Cardiac muscle cell (in vitro differentiated cells and primary cell): Measurements from ENCODE around the gene DLST. TPM values are rescaled to one million over a fixed set of nuclear protein-coding genes. Genes with fewer than 3 reads are reported as not detected.

Source experiments
- DNase-seq, 2 donors: peaks; one replicate each; pipeline versions ENCODE4 v3.0.0 to v3.0.0-alpha.2; 2010 to 2017; ENCODE audit warnings: low read depth in 1 of 2, low spot score in 1 of 2
- H3K27ac ChIP-seq: fragments of 200-600 bp; sonication (generic); 2 replicates; pipeline ENCODE4 v1.5.1; 2016
- H3K27me3 ChIP-seq: fragments of 200-600 bp; sonication (generic); 2 replicates; pipeline ENCODE4 v1.6.0; 2016; ENCODE audit warnings: control low read depth
- H3K36me3 ChIP-seq: fragments of 200-600 bp; sonication (generic); 2 replicates; pipeline ENCODE4 v1.5.1; 2016; ENCODE audit warnings: control low read depth
- H3K4me1 ChIP-seq: fragments of 200-600 bp; sonication (generic); 2 replicates; pipeline ENCODE4 v1.8.1; 2017; ENCODE audit warnings: low read depth, mild to moderate bottlenecking, mixed run types
- H3K4me3 ChIP-seq: fragments of 200-600 bp; sonication (generic); 2 replicates; pipeline ENCODE4 v1.5.1; 2016; ENCODE audit warnings: mild to moderate bottlenecking
- H3K9me3 ChIP-seq: fragments of 200-600 bp; sonication (generic); 2 replicates; pipeline ENCODE4 v1.5.1; 2017; ENCODE audit warnings: low read depth, mild to moderate bottlenecking, control low read depth
- polyA plus RNA-seq: library from polyadenylated mRNA; unstranded; fragments of >200 nt; fragmentation: Nextera tagmentation; extraction: Ambion mirVana; gene quantifications from 2 replicates; pipeline ENCODE4 v1.2.1, GENCODE V29; 2016
- total RNA-seq: library from RNA; depleted of rRNA; stranded (reverse); fragments of >200 nt; gene quantifications from 2 replicates; pipeline ENCODE4 v1.2.3, GENCODE V29; 2016
- TF ChIP-seq, protein P1 (sequence below): IDR thresholded peaks from 2 replicates; pipeline ENCODE4 v1.5.1; 2012; ENCODE audit warnings: low read depth, mild to moderate bottlenecking, low read length

Gene DLST
- total and polyA plus RNA-seq, 2 experiments from 2014 or later, result 10.0 to 63.7 TPM

GRCh38 chr14:74952180-74952665, 70.5 kb downstream of the DLST start:
- Histone ChIP-seq H3K4me1 (peaks cover 42% of the 10 kb centered on the region), H3K27ac (no peak overlapping the region), H3K9me3 (no peaks in the 10 kb centered on the region), H3K4me3 (no peak overlapping the region), H3K27me3 (no peaks in the 10 kb centered on the region), H3K36me3 (no peaks in the 10 kb centered on the region)
- no peak for DNase-seq
- TF ChIP-seq, protein P1, sequence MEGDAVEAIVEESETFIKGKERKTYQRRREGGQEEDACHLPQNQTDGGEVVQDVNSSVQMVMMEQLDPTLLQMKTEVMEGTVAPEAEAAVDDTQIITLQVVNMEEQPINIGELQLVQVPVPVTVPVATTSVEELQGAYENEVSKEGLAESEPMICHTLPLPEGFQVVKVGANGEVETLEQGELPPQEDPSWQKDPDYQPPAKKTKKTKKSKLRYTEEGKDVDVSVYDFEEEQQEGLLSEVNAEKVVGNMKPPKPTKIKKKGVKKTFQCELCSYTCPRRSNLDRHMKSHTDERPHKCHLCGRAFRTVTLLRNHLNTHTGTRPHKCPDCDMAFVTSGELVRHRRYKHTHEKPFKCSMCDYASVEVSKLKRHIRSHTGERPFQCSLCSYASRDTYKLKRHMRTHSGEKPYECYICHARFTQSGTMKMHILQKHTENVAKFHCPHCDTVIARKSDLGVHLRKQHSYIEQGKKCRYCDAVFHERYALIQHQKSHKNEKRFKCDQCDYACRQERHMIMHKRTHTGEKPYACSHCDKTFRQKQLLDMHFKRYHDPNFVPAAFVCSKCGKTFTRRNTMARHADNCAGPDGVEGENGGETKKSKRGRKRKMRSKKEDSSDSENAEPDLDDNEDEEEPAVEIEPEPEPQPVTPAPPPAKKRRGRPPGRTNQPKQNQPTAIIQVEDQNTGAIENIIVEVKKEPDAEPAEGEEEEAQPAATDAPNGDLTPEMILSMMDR, result no peak

DNA sequence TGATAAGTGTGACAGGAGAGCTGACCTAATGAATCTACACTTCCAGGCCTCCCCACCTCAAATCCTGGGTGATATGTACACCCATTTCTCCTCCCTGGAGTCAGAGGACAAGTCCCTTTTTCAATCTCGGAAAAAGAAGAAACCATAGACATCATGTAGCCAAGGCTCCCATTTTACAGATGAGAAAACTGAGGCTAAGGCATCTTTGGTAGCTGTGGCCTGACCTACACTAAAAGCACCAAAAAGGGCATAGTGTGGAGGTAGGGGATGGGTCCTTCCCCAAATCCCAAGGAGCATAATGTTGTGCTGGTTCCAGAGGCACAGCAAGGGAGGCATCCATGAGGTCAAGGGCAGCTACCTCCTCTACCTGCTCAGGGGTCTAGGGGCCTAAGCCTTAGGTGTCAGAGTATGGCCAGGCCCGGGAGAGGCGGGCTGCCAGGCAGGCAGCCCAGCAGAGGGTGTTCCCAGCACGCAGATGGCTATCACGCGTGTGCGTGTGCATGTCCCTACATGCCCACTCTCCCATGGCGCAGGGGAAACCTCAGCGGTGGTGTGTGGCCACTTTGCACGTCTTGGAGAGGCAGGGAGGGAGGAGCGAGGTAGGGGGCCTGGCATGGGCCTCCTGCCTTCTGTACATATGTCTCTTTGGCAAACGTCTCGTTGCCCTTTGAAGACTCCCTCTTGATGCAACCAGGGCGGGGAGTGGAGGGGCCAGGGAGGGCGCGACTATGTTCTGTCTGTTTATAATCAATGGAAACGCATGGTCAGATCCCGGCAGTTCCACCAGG, 71.2 kb downstream of the DLST start:
- Histone ChIP-seq H3K4me3 (no peak overlapping the region), H3K27me3 (no peaks in the 10 kb centered on the region), H3K36me3 (no peaks in the 10 kb centered on the region), H3K4me1 (peaks cover 42% of the 10 kb centered on the region), H3K9me3 (no peaks in the 10 kb centered on the region), H3K27ac (no peak overlapping the region)
- TF ChIP-seq, protein P1, result no peak
- DNase-seq, result no peak

Other genes starting within 250 kb of the DLST start
- 14.9 and 28.9 TPM in 2 replicates for gene AREL1, start 168.8 kb upstream of the DLST start, total RNA-seq
- gene AREL1, start 168.8 kb upstream of the DLST start, polyA plus RNA-seq, result 12.9 and 19.2 TPM in 2 replicates
- gene FCF1, start 168.8 kb upstream of the DLST start, total RNA-seq, result 21.9 and 23.9 TPM in 2 replicates
- gene FCF1, start 168.8 kb upstream of the DLST start, polyA plus RNA-seq, result 15.9 and 18.1 TPM in 2 replicates
- 24.5 and 50.2 TPM in 2 replicates for gene YLPM1, start 118.6 kb upstream of the DLST start, total RNA-seq
- gene YLPM1, start 118.6 kb upstream of the DLST start, polyA plus RNA-seq, result 31.6 and 39.6 TPM in 2 replicates
- not detected in 2 replicates for gene PROX2, start 5.8 kb upstream of the DLST start, total RNA-seq
- 0.06 and 0.75 TPM in 2 replicates for gene PROX2, start 5.8 kb upstream of the DLST start, polyA plus RNA-seq
- gene RPS6KL1, start 41.3 kb downstream of the DLST start, total RNA-seq, result 7.6 and 15.1 TPM in 2 replicates
- gene RPS6KL1, start 41.3 kb downstream of the DLST start, polyA plus RNA-seq, result 9.3 and 9.8 TPM in 2 replicates
- 14.2 and 18.1 TPM in 2 replicates for gene PGF, start 73.7 kb downstream of the DLST start, total RNA-seq
- 23.5 and 24.6 TPM in 2 replicates for gene PGF, start 73.7 kb downstream of the DLST start, polyA plus RNA-seq
- 57.3 and 69.5 TPM in 2 replicates for gene EIF2B2, start 121.0 kb downstream of the DLST start, total RNA-seq
- gene EIF2B2, start 121.0 kb downstream of the DLST start, polyA plus RNA-seq, result 76.7 and 92.9 TPM in 2 replicates
- gene MLH3, start 169.6 kb downstream of the DLST start, total RNA-seq, result 13.6 and 21.7 TPM in 2 replicates
- 24.4 and 30.8 TPM in 2 replicates for gene MLH3, start 169.6 kb downstream of the DLST start, polyA plus RNA-seq
- gene ACYP1, start 182.1 kb downstream of the DLST start, total RNA-seq, result 28.7 and 41.3 TPM in 2 replicates
- gene ACYP1, start 182.1 kb downstream of the DLST start, polyA plus RNA-seq, result 61.5 and 86.7 TPM in 2 replicates
- gene ZC2HC1C, start 187.7 kb downstream of the DLST start, total RNA-seq, result 2.5 and 8.2 TPM in 2 replicates
- 7.7 and 9.8 TPM in 2 replicates for gene ZC2HC1C, start 187.7 kb downstream of the DLST start, polyA plus RNA-seq
- gene NEK9, start 245.1 kb downstream of the DLST start, total RNA-seq, result 74.7 and 124 TPM in 2 replicates
- 62.5 and 81.5 TPM in 2 replicates for gene NEK9, start 245.1 kb downstream of the DLST start, polyA plus RNA-seq